ENCODE results near the gene PHLDB2. TPM values are rescaled to one million over a fixed set of nuclear protein-coding genes. Genes with fewer than 3 reads are reported as not detected.

The PHLDB2 gene
- total and polyA plus RNA-seq, 2 of the 4 experiments (the other 2 are of a cell fraction): 10.6 to 28.7 TPM

DNA sequence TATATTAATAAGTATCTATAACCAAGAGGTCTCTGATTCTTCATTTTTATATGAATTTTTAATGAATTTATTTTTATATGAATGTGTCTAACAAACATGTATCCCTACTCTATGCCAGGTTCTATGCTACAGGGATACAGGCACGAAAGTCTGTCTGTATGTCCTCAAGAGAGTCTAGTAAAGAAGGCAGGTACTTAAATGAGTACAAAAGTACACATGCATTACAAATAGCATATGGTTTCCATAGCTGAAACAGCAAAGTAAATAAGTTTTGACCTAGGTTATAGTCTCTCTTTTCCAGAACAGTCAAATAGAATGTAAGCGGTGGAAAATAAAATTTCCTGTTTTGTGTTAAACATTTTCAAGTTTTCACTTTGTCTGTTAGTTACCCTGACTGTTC, 106.4 kb downstream of the PHLDB2 start:
- no TSS peak for BruUV-seq (replicated peaks)
- no peak overlapping the region for H2BK20ac ChIP-seq (ENCODE audit: low read depth, low read length)
- no peaks in the 10 kb centered on the region for H3K79me1 ChIP-seq (ENCODE audit: low read depth in 1 of 2, low read length in 2 of 2)
- H3K27me3 ChIP-seq (ENCODE audit: control insufficient read depth, insufficient read depth, low read length): no peaks in the 10 kb centered on the region
- CTCF ChIA-PET: interaction anchor here (0.6 to 1.3 kb wide), 4 partner anchors 12 to 295 kb away, joined by 3 to 4 read pairs (median 3); no protein-coding TSS in a partner anchor
- DNase-seq (no peak), ATAC-seq (ENCODE audit: low read depth) (no peak)
- H4K20me1 ChIP-seq (ENCODE audit: insufficient read depth, low read length): no peaks in the 10 kb centered on the region
- H3K4me2 ChIP-seq (ENCODE audit: low read depth, low read length): no peak overlapping the region
- no peaks in the 10 kb centered on the region for H3K9me3 ChIP-seq (ENCODE audit: control insufficient read depth, insufficient read depth, low read length)
- no peak overlapping the region for H2BK15ac ChIP-seq (ENCODE audit: low read depth, low read length)
- POLR2A ChIA-PET (ENCODE audit: unreplicated experiment): no interaction called here
- H3K4ac ChIP-seq (ENCODE audit: low read depth, low read length): no peak overlapping the region
- dilution Hi-C loops (cut with HindIII; ENCODE audit: low sequenced_read_pairs, unreplicated experiment) (loop anchor here (25.0 kb wide), 1 partner anchor 253 kb away; no protein-coding TSS in a partner anchor), in situ Hi-C loops (cut with MboI; ENCODE audit: low sequenced_read_pairs) (loop anchor here (25.0 kb wide), 1 partner anchor 378 kb away; the partner anchor contains the start of gene ZBED2), intact Hi-C loops (cut with micrococcal nuclease) (loop anchor here (5.0 to 10.0 kb wide), 2 partner anchors 298 to 391 kb away; no protein-coding TSS in a partner anchor)
- no peak overlapping the region for H3K27ac ChIP-seq (ENCODE audit: insufficient read depth, low read length)
- H3K36me3 ChIP-seq (ENCODE audit: control insufficient read depth, insufficient read depth, low read length): peaks cover 1% of the 10 kb centered on the region
- no peak overlapping the region for H3K4me3 ChIP-seq (ENCODE audit: insufficient read depth, low read depth, low read length)
- no peak overlapping the region for H2AFZ ChIP-seq (replicated peaks; ENCODE audit: low read length, poor library complexity)
- no peak overlapping the region for H4K8ac ChIP-seq (ENCODE audit: low read depth in 2 of 2, low read length in 2 of 2)
- H3K9me1 ChIP-seq (ENCODE audit: insufficient read depth, low read length): peaks cover 2% of the 10 kb centered on the region; the same call in 1 of the 2 replicates
- no peak overlapping the region for H4K5ac ChIP-seq (ENCODE audit: low read depth, low read length)
- no peak overlapping the region for H3K56ac ChIP-seq (ENCODE audit: extremely low read depth, insufficient read depth, low read length)
- TF ChIP-seq CEBPB (IDR thresholded peaks at IDR 0.05; ENCODE audit: low read depth, low read length): no peak
- no peak for TF ChIP-seq FOS (IDR thresholded peaks at IDR 0.05; ENCODE audit: low read depth, low read length)
- TF ChIP-seq SMC3 (IDR thresholded peaks at IDR 0.05; ENCODE audit: low read depth, low read length): no peak
- no peak overlapping the region for H3K23ac ChIP-seq (ENCODE audit: low read depth, low read length)
- no peak overlapping the region for H3K14ac ChIP-seq (replicated peaks; ENCODE audit: low read depth, low read length)
- WGBS, 2 experiments (ENCODE audit: extremely low coverage in 2 of 2, insufficient read length in 1 of 2): no CpG with 5 or more reads among the region's 2 CpGs
- H2BK120ac ChIP-seq (ENCODE audit: low read depth, low read length): no peak overlapping the region
- H3K4me1 ChIP-seq (ENCODE audit: control insufficient read depth, insufficient read depth, low read length): peaks cover 1% of the 10 kb centered on the region; the same call in 1 of the 2 replicates
- no peak overlapping the region for H4K91ac ChIP-seq (ENCODE audit: insufficient read depth, low read depth, low read length)
- H2AK5ac ChIP-seq (ENCODE audit: low read depth, low read length): no peak overlapping the region
- H3K18ac ChIP-seq (ENCODE audit: low read depth, low read length): no peak overlapping the region
- H2BK5ac ChIP-seq (ENCODE audit: low read depth, low read length, poor library complexity, severe bottlenecking): no peak overlapping the region
- no peak overlapping the region for H2AK9ac ChIP-seq (replicated peaks; ENCODE audit: low read depth, low read length, poor library complexity)
- no peak overlapping the region for H3K9ac ChIP-seq (ENCODE audit: low read depth, low read length)

Measured in IMR-90 (cell line).